Endothelial cell (in vitro differentiated cells): Measurements from ENCODE around the gene PTPA. TPM values are rescaled to one million over a fixed set of nuclear protein-coding genes. Genes with fewer than 3 reads are reported as not detected.

ENCODE experiments used
- DNase-seq: peaks from one replicate; pipeline ENCODE4 v3.0.0; 2021; ENCODE audit warnings: low spot score
- H3K27ac Mint-ChIP-seq: one replicate; pipeline ENCODE4 v1.8.0; 2021; ENCODE audit warnings: mixed read lengths, inconsistent platforms; ENCODE audit not compliant: unreplicated experiment
- H3K27me3 Mint-ChIP-seq: one replicate; pipeline ENCODE4 v1.8.0; 2021; ENCODE audit warnings: mild to moderate bottlenecking, moderate library complexity, mixed read lengths, inconsistent platforms; ENCODE audit not compliant: unreplicated experiment
- H3K36me3 Mint-ChIP-seq: one replicate; pipeline ENCODE4 v1.8.0; 2021; ENCODE audit warnings: mild to moderate bottlenecking, low read depth, mixed read lengths, inconsistent platforms; ENCODE audit not compliant: unreplicated experiment
- H3K4me1 Mint-ChIP-seq: one replicate; pipeline ENCODE4 v1.8.0; 2021; ENCODE audit warnings: mild to moderate bottlenecking, mixed read lengths, inconsistent platforms; ENCODE audit not compliant: unreplicated experiment
- H3K4me3 Mint-ChIP-seq: one replicate; pipeline ENCODE4 v1.8.0; 2021; ENCODE audit warnings: mild to moderate bottlenecking, mixed read lengths, inconsistent platforms; ENCODE audit not compliant: unreplicated experiment
- H3K9me3 Mint-ChIP-seq: one replicate; pipeline ENCODE4 v1.8.0; 2021; ENCODE audit warnings: mixed read lengths, inconsistent platforms; ENCODE audit not compliant: unreplicated experiment
- CTCF ChIP-seq: fragments of 200-600 bp; sonication (generic); IDR thresholded peaks from one replicate; pipeline ENCODE4 v1.5.0; 2021; ENCODE audit warnings: antibody characterized with exemption; ENCODE audit not compliant: unreplicated experiment
- total RNA-seq: library from RNA; stranded (reverse); fragmentation: NEBNext Ultra II Directional; extraction: Animal tissue kit (Norgen Biotek cat#: 25700); gene quantifications from one replicate; pipeline ENCODE4 v1.2.1, GENCODE V29; 2021; ENCODE audit not compliant: unreplicated experiment

PTPA gene
- total RNA-seq, 1 donor from 2014 or later, result 120 TPM

GRCh38 chr9:129148463-129149204, 37.4 kb downstream of the PTPA start:
- no peak overlapping the region for H3K4me3 Mint-ChIP-seq

GRCh38 chr9:129149442-129149841, 38.2 kb downstream of the PTPA start:
- H3K27me3 Mint-ChIP-seq, result peaks cover 14% of the 10 kb centered on the region
- H3K27ac Mint-ChIP-seq, result no peak overlapping the region

More at GRCh38 chr9:129148463-129149204, 37.4 kb downstream of the PTPA start:
- no peak overlapping the region for H3K27ac Mint-ChIP-seq
- no peaks in the 10 kb centered on the region for H3K9me3 Mint-ChIP-seq
- no peak for DNase-seq
- no peak for TF ChIP-seq CTCF
- H3K27me3 Mint-ChIP-seq, result peaks cover 11% of the 10 kb centered on the region
- peaks cover 13% of the 10 kb centered on the region for H3K4me1 Mint-ChIP-seq
- H3K36me3 Mint-ChIP-seq, result peaks cover 19% of the 10 kb centered on the region

GRCh38 chr9:129150122-129150521, 38.9 kb downstream of the PTPA start:
- Mint-ChIP-seq H3K4me3 (peak overlapping the region; percentile 13), H3K27ac (no peak overlapping the region)

More at GRCh38 chr9:129149442-129149841, 38.2 kb downstream of the PTPA start:
- TF ChIP-seq CTCF, result no peak
- DNase-seq, result no peak
- Mint-ChIP-seq H3K36me3 (peaks cover 13% of the 10 kb centered on the region), H3K4me3 (peak overlapping the region; percentile 13), H3K9me3 (no peaks in the 10 kb centered on the region), H3K4me1 (peaks cover 7% of the 10 kb centered on the region)

GRCh38 chr9:129150672-129151211, 39.5 kb downstream of the PTPA start:
- no peak for TF ChIP-seq CTCF
- H3K27ac Mint-ChIP-seq, result no peak overlapping the region
- peaks cover 13% of the 10 kb centered on the region for H3K36me3 Mint-ChIP-seq
- H3K9me3 Mint-ChIP-seq, result no peaks in the 10 kb centered on the region
- DNase-seq, result no peak
- peaks cover 14% of the 10 kb centered on the region for H3K27me3 Mint-ChIP-seq
- no peak overlapping the region for H3K4me3 Mint-ChIP-seq
- H3K4me1 Mint-ChIP-seq, result peaks cover 7% of the 10 kb centered on the region

More at GRCh38 chr9:129150122-129150521, 38.9 kb downstream of the PTPA start:
- Mint-ChIP-seq H3K36me3 (peaks cover 13% of the 10 kb centered on the region), H3K4me1 (peaks cover 7% of the 10 kb centered on the region), H3K9me3 (no peaks in the 10 kb centered on the region), H3K27me3 (peaks cover 14% of the 10 kb centered on the region)
- no peak for TF ChIP-seq CTCF
- DNase-seq, result no peak

- peak overlapping the region; percentile 26 for H3K4me3 Mint-ChIP-seq
- no peaks in the 10 kb centered on the region for H3K9me3 Mint-ChIP-seq
- H3K27me3 Mint-ChIP-seq, result peaks cover 12% of the 10 kb centered on the region
- peaks cover 7% of the 10 kb centered on the region for H3K4me1 Mint-ChIP-seq
- H3K27ac Mint-ChIP-seq, result no peak overlapping the region
- TF ChIP-seq CTCF, result no peak
- no peak for DNase-seq
- H3K36me3 Mint-ChIP-seq, result peaks cover 13% of the 10 kb centered on the region
Measured at GRCh38 chr9:129151469-129151868, 40.3 kb downstream of the PTPA start.
